ENCODE data around the gene CAB39L. TPM values are rescaled to one million over a fixed set of nuclear protein-coding genes. Genes with fewer than 3 reads are reported as not detected.

The CAB39L gene
- polyA plus RNA-seq, 1 donor = 3.7 TPM

DNA sequence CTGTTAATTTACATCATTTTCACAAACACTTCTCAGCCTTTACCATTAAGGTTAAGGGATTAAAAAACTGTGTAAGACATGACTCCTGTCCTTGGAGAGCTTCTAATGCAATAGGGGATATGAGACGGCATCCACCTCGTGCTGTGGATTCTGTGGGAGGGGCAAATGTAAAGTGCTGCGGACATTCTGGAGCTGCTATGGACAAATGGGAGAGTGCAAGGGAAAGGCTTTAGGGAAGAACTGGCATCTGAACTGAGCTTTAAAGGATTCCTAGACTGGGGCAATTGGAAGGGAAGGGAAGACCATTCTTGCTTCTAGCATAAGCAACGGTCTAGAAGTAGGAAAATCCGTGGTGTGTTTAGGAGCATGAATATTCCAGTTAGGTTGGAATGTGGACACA lies 164.8 kb downstream of the CAB39L start:
- DNase-seq = no peak

DNA sequence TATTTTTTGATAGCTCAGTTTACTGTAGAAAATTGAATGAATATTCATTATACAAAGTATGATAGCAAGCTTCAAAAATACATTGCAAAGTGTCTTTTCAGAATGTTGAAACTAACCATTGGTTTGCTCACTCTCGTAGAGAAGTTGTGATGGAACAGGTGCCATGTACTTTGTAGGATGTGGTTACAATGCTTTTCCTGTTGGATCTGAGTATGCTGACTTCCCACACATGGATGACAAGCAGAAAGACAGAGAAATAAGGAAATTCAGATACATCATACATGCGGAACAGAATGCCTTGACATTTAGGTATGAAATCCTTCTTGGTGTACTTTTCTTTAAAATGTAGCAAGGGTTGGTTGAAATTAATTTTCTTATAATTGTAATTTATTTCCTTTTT lies 165.7 kb downstream of the CAB39L start:
- DNase-seq = no peak

DNA sequence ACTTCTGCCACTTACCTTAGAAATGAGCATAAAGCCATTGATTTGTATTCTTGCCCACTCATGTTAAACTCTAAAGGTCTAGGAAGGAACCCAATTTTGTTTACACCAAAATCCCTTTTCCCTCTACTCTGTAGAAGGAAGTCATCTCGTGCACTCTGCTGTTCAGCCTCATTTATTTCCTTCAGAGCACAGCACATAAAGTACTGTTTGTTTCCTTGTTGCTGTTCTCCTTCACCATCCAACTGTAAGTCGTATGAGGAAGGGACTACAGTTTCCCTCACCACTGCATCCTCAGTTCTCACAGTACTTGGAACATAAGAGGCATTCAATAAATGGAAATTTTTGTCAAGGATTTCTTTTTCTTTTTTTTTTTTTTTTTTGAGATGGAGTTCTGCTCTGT lies 171.6 kb downstream of the CAB39L start:
- no peak for DNase-seq

DNA sequence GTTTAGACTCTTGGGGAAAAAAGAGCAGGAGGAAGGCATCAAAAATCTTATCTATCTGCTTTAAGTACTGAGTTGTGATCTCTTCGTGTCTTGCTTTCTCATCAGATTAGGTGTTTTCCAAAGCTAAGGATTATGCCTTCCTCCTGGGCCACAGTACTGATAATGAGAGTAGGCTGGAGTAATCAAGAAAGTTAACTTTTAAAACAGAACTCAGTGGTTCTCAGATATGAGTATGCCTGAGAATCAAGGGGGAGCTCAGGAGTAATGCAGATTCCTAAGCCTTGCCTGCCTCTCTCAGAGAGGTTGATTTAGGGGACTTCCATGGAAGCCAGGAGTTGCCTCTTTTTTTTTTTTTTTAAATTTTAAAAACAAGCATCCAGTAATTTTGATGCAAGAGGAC lies 172.6 kb downstream of the CAB39L start:
- DNase-seq = no peak

DNA sequence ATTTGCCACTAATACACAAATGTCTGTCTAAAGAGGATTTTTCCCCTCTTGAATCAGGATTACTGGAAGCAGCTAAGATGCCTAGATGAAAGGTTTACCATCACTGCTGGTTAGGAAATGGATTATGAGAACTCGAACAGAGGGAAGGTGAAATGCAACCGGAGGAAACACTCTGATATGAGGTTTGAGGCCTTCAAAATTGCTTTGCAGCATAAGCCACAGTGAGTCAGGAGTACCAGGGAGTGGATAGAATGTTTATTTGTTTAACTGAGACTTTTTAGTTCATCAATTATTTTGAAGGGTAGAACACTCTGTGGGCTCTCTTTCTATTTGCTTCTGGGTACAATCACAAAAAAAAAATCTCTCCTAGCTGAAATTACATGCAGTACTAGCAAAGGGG lies 178.0 kb downstream of the CAB39L start:
- DNase-seq = no peak

DNA sequence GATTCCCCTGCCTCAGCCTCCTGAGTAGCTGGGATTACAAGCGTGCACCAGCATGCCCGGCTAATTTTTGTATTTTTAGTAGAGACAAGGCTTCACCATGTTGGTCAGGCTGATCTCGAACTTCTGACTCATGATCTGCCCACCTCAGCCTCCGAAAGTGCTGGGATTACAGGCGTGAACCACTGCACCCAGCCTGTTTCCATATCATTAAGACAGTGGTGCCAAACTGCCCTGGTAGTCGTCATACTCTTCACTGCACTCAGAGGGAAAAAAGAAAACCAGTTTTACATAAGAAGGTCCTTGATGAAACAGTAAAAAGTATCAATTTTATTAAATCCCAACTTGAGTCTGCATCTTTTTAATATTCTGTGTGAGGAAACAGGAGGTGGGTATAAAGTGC lies 181.2 kb downstream of the CAB39L start:
- DNase-seq = no peak

DNA sequence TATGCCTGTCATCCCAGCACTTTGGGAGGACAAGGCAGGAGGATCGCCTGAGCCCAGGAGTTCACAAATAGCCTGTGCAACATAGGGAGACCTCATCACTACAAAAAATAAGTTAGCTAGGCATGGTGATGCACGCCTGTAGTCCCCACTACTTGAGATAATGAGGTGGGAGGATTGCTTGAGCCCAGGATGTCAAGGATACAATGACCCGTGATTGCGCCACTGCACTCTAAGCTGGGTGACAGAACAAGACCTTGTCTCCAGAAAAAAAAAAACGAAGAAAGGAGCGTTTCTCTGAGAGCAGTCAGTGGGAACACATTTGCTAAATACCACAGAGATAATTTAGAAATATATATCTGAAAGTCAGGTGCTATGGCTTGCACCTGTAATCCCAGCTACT lies 184.3 kb downstream of the CAB39L start:
- DNase-seq = no peak

Other genes with a start within 250 kb of the CAB39L start
- gene MLNR, start 223.7 kb downstream of the CAB39L start, polyA plus RNA-seq (ENCODE audit: insufficient read length) = not detected
- 10.2 TPM for gene CDADC1, start 196.1 kb downstream of the CAB39L start, polyA plus RNA-seq (ENCODE audit: insufficient read length)
- gene SETDB2, start 210 bp upstream of the CAB39L start, polyA plus RNA-seq (ENCODE audit: insufficient read length) = 8.5 TPM
- gene PHF11, start 51.9 kb upstream of the CAB39L start, polyA plus RNA-seq (ENCODE audit: insufficient read length) = 24.8 TPM
- 17.4 TPM for gene RCBTB1, start 141.5 kb upstream of the CAB39L start, polyA plus RNA-seq (ENCODE audit: insufficient read length)
- gene ARL11, start 184.4 kb upstream of the CAB39L start, polyA plus RNA-seq (ENCODE audit: insufficient read length) = 0.37 TPM
- 23.2 TPM for gene EBPL, start 247.4 kb upstream of the CAB39L start, polyA plus RNA-seq (ENCODE audit: insufficient read length)